ENCODE measurements around the gene TRIP12. TPM values are rescaled to one million over a fixed set of nuclear protein-coding genes. Genes with fewer than 3 reads are reported as not detected.
"Not testable (repeated sequence)": the region's sequence is repeated elsewhere in the genome, so short reads cannot be mapped to it uniquely, and the experiment has no call there.

Gene TRIP12
- total RNA-seq, 1 donor from 2014 or later: 209 TPM

DNA sequence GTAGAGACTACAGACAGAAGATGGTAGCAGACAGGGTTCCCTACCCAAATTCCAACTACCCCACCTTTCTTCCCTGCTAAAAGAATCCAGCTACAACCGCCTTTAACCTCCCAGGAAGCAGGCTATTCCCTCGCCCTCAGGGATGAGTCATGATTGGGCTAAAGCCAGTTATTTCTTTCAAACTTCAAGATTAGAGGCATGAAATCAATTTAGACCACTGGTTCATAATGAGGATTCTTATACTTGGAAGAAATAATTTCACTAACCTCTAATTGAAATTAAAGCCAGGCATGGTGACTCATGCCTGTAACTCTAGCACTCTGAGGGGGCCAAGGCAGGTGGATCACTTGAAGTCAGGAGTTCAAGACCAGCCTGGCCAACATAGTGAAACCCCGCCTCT is 20.0 kb downstream of the TRIP12 start:
- no peaks in the 10 kb centered on the region for H3K9me3 ChIP-seq (ENCODE audit: control insufficient read depth in 3 of 3, low read length in 3 of 3)
- peaks cover 0 to 3% (median 0%) of the 10 kb centered on the region in 3 donors for H3K36me3 ChIP-seq (ENCODE audit: control insufficient read depth in 3 of 3, insufficient read depth in 3 of 3, low read length in 3 of 3)
- no peak overlapping the region for H3K27ac ChIP-seq (ENCODE audit: low read depth, low read length)
- H3K27me3 ChIP-seq (ENCODE audit: control insufficient read depth in 3 of 3, insufficient read depth in 3 of 3, low read length in 3 of 3): no peaks in the 10 kb centered on the region
- H3K4me1 ChIP-seq (ENCODE audit: control insufficient read depth in 3 of 3, insufficient read depth in 3 of 3, low read length in 3 of 3): peaks cover 5 to 14% (median 14%) of the 10 kb centered on the region in 3 donors
- no peak overlapping the region for H3K9ac ChIP-seq (ENCODE audit: low read depth in 1 of 3, low read length in 3 of 3)
- no peak overlapping the region for H3K4me3 ChIP-seq (ENCODE audit: low read length in 3 of 3)

DNA sequence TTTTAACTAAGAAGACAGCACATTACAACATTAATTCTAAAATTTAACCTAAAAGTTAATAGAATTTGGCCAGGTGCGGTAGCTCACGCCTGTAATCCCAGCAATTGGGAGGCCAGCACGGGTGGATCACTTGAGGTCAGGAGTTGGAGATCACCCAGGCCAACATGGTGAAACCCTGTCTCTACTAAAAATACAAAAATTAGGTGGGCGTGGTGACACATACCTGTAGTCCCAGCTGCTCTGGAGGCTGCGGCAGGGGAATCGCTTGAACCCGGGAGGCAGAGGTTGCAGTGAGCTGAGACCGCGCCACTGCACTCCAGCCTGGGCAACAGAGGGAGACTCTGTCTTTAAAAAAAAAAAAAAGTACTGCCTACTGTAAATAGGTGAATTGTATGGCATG is 21.3 kb downstream of the TRIP12 start:
- H3K4me1 ChIP-seq (ENCODE audit: control insufficient read depth in 3 of 3, insufficient read depth in 3 of 3, low read length in 3 of 3): peaks cover 5 to 14% (median 13%) of the 10 kb centered on the region in 3 donors
- H3K27ac ChIP-seq (ENCODE audit: low read depth, low read length); H3K9ac ChIP-seq (ENCODE audit: low read depth in 1 of 3, low read length in 3 of 3); H3K4me3 ChIP-seq (ENCODE audit: low read length in 3 of 3); H3K9me3 ChIP-seq (ENCODE audit: control insufficient read depth in 3 of 3, low read length in 3 of 3); H3K36me3 ChIP-seq (ENCODE audit: control insufficient read depth in 3 of 3, insufficient read depth in 3 of 3, low read length in 3 of 3); H3K27me3 ChIP-seq (ENCODE audit: control insufficient read depth in 3 of 3, insufficient read depth in 3 of 3, low read length in 3 of 3): not testable (repeated sequence)

DNA sequence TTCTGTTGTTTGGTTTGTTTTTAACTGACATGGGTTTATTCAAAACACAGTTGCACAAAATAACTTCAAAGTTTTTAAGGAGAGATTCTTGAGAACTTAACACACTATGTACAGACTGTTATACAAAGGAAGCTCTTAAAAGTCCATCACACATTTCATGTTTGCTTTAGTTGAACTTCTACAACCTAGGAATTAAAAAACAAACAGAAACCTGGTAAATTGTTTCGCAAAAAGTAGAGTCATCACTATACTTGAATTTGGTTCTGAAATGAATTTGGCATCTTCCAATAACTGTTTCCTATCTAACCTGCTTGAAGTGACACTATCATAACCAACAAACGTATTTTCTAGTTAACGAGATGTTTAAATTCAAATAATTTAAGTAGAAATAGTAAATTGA is 21.8 kb downstream of the TRIP12 start:
- Histone ChIP-seq H3K27ac (ENCODE audit: low read depth, low read length) (no peak overlapping the region), H3K4me1 (ENCODE audit: control insufficient read depth in 3 of 3, insufficient read depth in 3 of 3, low read length in 3 of 3) (peaks cover 5 to 14% (median 12%) of the 10 kb centered on the region in 3 donors), H3K4me3 (ENCODE audit: low read length in 3 of 3) (no peak overlapping the region), H3K36me3 (ENCODE audit: control insufficient read depth in 3 of 3, insufficient read depth in 3 of 3, low read length in 3 of 3) (peaks cover 0 to 3% (median 0%) of the 10 kb centered on the region in 3 donors), H3K9ac (ENCODE audit: low read depth in 1 of 3, low read length in 3 of 3) (no peak overlapping the region), H3K27me3 (ENCODE audit: control insufficient read depth in 3 of 3, insufficient read depth in 3 of 3, low read length in 3 of 3) (no peaks in the 10 kb centered on the region), H3K9me3 (ENCODE audit: control insufficient read depth in 3 of 3, low read length in 3 of 3) (no peaks in the 10 kb centered on the region)

DNA sequence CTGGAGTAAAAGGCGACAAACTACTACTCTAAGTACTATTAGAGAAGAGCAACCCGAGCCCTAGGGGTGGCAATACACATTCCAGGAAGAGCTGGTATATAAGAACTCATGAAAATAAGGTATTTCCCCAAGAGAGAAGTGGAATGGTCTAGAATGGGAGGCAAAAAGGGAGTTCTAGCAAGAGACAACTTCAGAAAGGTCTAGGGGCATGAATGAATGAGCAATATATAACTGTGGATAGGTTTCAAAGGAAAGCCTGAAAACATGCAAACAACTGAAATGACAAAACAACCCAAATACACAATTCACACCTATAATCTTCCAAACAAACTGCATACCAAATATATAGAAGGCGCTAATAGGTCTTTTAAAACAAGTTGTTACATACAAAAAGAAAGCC is 22.2 kb downstream of the TRIP12 start:
- Histone ChIP-seq H3K27ac (ENCODE audit: low read depth, low read length) (no peak overlapping the region), H3K9ac (ENCODE audit: low read depth in 1 of 3, low read length in 3 of 3) (no peak overlapping the region), H3K27me3 (ENCODE audit: control insufficient read depth in 3 of 3, insufficient read depth in 3 of 3, low read length in 3 of 3) (no peaks in the 10 kb centered on the region), H3K36me3 (ENCODE audit: control insufficient read depth in 3 of 3, insufficient read depth in 3 of 3, low read length in 3 of 3) (peaks cover 0 to 3% (median 0%) of the 10 kb centered on the region in 3 donors), H3K9me3 (ENCODE audit: control insufficient read depth in 3 of 3, low read length in 3 of 3) (no peaks in the 10 kb centered on the region), H3K4me3 (ENCODE audit: low read length in 3 of 3) (no peak overlapping the region), H3K4me1 (ENCODE audit: control insufficient read depth in 3 of 3, insufficient read depth in 3 of 3, low read length in 3 of 3) (peaks cover 9 to 16% (median 14%) of the 10 kb centered on the region in 3 donors)

DNA sequence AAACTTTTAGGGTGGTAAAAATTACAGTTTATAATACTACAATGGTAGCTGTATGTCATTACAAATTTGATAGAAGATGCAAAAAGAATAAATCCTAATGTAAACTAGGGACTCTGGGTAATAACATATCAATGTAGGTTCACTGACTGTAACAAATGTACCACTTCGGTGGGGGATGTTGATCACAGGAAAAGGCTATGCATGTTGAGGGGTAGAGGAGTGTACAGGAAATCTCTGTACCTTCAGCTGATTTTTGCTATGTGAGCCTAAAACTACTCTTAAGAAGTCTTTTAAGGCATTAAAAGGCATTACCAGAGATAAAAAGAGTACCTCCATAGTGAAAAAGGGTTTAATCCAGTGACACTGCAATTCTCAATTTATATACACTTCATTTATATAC is 25.0 kb downstream of the TRIP12 start:
- Histone ChIP-seq H3K9ac (ENCODE audit: low read depth in 1 of 3, low read length in 3 of 3) (no peak overlapping the region), H3K4me3 (ENCODE audit: low read length in 3 of 3) (no peak overlapping the region), H3K4me1 (ENCODE audit: control insufficient read depth in 3 of 3, insufficient read depth in 3 of 3, low read length in 3 of 3) (peaks cover 4 to 17% (median 11%) of the 10 kb centered on the region in 3 donors), H3K36me3 (ENCODE audit: control insufficient read depth in 3 of 3, insufficient read depth in 3 of 3, low read length in 3 of 3) (no peaks in the 10 kb centered on the region), H3K27ac (ENCODE audit: low read depth, low read length) (no peak overlapping the region), H3K9me3 (ENCODE audit: control insufficient read depth in 3 of 3, low read length in 3 of 3) (no peaks in the 10 kb centered on the region), H3K27me3 (ENCODE audit: control insufficient read depth in 3 of 3, insufficient read depth in 3 of 3, low read length in 3 of 3) (no peaks in the 10 kb centered on the region)

DNA sequence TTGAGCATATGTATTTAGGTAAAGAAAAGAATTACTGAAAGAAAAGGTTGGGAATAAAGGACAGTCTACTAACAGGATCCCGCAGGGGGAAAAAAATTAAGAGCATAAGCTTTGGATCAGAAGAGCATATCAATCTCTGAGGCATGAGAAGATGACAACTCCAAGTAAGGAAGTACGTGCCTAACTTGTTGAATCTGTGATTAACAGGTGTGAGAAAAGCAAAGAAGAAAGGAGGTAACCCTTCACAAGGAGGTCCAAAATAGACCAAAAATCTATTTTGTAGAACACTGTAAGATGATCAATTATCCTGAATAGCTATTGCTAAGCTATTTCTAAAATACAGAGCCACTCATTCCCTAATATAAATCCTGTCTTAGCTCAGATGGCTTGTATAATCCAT is 32.8 kb downstream of the TRIP12 start:
- Histone ChIP-seq H3K27ac (ENCODE audit: low read depth, low read length) (no peak overlapping the region), H3K36me3 (ENCODE audit: control insufficient read depth in 3 of 3, insufficient read depth in 3 of 3, low read length in 3 of 3) (no peaks in the 10 kb centered on the region), H3K9ac (ENCODE audit: low read depth in 1 of 3, low read length in 3 of 3) (no peak overlapping the region), H3K9me3 (ENCODE audit: control insufficient read depth in 3 of 3, low read length in 3 of 3) (no peaks in the 10 kb centered on the region), H3K4me3 (ENCODE audit: low read length in 3 of 3) (no peak overlapping the region), H3K4me1 (ENCODE audit: control insufficient read depth in 3 of 3, insufficient read depth in 3 of 3, low read length in 3 of 3) (peaks cover 2 to 21% (median 11%) of the 10 kb centered on the region in 3 donors), H3K27me3 (ENCODE audit: control insufficient read depth in 3 of 3, insufficient read depth in 3 of 3, low read length in 3 of 3) (no peaks in the 10 kb centered on the region)

DNA sequence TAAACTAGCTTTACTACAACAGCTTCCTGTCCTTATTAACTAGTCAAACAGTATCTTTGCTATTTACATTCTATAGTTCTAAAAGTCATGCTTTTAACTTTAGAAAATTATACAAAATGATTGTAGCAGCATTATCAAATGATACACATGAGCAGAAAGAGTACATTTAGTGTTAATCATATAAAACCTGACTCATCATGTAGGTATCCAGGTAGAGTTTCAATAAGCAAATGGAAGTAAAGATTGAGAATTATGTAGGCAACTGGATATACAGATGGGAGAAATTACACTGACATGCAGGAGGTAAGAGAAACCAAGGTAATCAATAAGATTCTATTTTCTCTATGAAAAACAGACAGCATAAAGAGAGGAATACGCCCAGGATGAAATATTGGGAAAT is 33.8 kb downstream of the TRIP12 start:
- no peaks in the 10 kb centered on the region for H3K27me3 ChIP-seq (ENCODE audit: control insufficient read depth in 3 of 3, insufficient read depth in 3 of 3, low read length in 3 of 3)
- H3K4me3 ChIP-seq (ENCODE audit: low read length in 3 of 3): no peak overlapping the region
- H3K36me3 ChIP-seq (ENCODE audit: control insufficient read depth in 3 of 3, insufficient read depth in 3 of 3, low read length in 3 of 3): no peaks in the 10 kb centered on the region
- no peak overlapping the region for H3K27ac ChIP-seq (ENCODE audit: low read depth, low read length)
- peaks cover 2 to 16% (median 11%) of the 10 kb centered on the region in 3 donors for H3K4me1 ChIP-seq (ENCODE audit: control insufficient read depth in 3 of 3, insufficient read depth in 3 of 3, low read length in 3 of 3)
- no peaks in the 10 kb centered on the region for H3K9me3 ChIP-seq (ENCODE audit: control insufficient read depth in 3 of 3, low read length in 3 of 3)
- H3K9ac ChIP-seq (ENCODE audit: low read depth in 1 of 3, low read length in 3 of 3): no peak overlapping the region

DNA sequence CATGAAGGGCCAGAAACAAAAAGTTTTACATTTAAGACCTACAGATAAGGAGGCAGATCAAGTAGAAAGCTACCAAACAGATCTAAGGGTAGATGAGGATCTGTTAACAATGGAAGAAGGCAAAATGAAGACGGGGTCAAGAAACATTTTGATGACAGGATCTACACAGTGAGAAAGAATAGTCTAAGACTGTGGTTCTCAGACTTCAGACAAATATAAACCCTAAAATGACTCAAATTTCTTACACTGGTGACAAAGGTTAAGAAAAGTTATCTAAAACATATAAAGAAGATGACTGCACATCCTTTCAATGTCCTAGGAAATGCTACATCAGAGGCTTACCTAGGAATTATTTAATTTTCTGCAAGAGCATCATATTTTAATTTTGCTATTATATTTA is 34.4 kb downstream of the TRIP12 start:
- H3K27me3 ChIP-seq (ENCODE audit: control insufficient read depth in 3 of 3, insufficient read depth in 3 of 3, low read length in 3 of 3): no peaks in the 10 kb centered on the region
- no peak overlapping the region for H3K27ac ChIP-seq (ENCODE audit: low read depth, low read length)
- no peak overlapping the region for H3K4me3 ChIP-seq (ENCODE audit: low read length in 3 of 3)
- H3K9ac ChIP-seq (ENCODE audit: low read depth in 1 of 3, low read length in 3 of 3): no peak overlapping the region
- H3K9me3 ChIP-seq (ENCODE audit: control insufficient read depth in 3 of 3, low read length in 3 of 3): no peaks in the 10 kb centered on the region
- H3K36me3 ChIP-seq (ENCODE audit: control insufficient read depth in 3 of 3, insufficient read depth in 3 of 3, low read length in 3 of 3): no peaks in the 10 kb centered on the region
- peaks cover 2 to 16% (median 11%) of the 10 kb centered on the region in 3 donors for H3K4me1 ChIP-seq (ENCODE audit: control insufficient read depth in 3 of 3, insufficient read depth in 3 of 3, low read length in 3 of 3)

DNA sequence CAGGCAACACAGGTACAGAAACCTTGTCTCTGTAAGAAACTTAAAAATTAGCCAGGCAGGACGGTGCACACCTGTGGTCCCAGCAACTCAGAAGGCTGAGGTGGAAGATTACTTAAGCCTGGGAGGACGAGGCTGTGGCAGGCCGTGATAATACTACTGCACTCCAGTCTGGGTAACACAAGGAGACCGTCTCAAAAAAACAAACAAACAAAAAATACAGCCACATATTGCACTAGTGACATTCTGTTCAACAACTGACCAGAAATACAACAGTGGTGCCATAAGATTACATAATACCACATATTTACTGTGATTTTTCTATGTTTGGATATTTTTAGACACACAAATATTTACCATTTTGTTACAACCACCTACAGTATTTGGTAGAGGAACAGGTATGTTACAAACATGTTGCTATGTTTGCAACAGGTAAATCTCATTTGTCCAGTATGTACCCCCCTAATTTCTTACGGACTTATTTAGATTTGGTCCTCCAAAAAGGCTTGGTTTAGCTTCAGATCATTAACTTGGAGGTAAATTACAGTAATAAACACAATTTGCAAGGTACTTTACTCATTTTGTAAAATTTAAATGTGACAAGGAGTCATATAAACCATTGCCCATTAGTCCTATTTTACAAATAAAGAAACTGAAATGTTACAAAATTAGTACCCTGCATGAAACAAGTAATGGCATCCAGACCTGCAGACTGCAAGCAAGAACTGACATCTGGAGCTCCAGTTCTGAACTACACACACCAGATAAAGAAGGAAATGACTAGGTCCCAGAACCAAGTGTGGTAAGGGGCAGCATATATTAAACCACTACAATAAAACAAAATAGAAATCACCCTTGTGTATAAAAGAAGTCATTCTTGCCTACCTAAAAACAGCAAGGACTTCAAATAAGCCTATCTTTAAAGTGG is 36.8 kb downstream of the TRIP12 start:
- peaks cover 2 to 16% (median 11%) of the 10 kb centered on the region in 3 donors for H3K4me1 ChIP-seq (ENCODE audit: control insufficient read depth in 3 of 3, insufficient read depth in 3 of 3, low read length in 3 of 3)
- no peak overlapping the region for H3K9ac ChIP-seq (ENCODE audit: low read depth in 1 of 3, low read length in 3 of 3)
- no peaks in the 10 kb centered on the region for H3K27me3 ChIP-seq (ENCODE audit: control insufficient read depth in 3 of 3, insufficient read depth in 3 of 3, low read length in 3 of 3)
- no peaks in the 10 kb centered on the region for H3K9me3 ChIP-seq (ENCODE audit: control insufficient read depth in 3 of 3, low read length in 3 of 3)
- H3K27ac ChIP-seq (ENCODE audit: low read depth, low read length): no peak overlapping the region
- no peak overlapping the region for H3K4me3 ChIP-seq (ENCODE audit: low read length in 3 of 3)
- H3K36me3 ChIP-seq (ENCODE audit: control insufficient read depth in 3 of 3, insufficient read depth in 3 of 3, low read length in 3 of 3): peaks cover 0 to 3% (median 0%) of the 10 kb centered on the region in 3 donors

DNA sequence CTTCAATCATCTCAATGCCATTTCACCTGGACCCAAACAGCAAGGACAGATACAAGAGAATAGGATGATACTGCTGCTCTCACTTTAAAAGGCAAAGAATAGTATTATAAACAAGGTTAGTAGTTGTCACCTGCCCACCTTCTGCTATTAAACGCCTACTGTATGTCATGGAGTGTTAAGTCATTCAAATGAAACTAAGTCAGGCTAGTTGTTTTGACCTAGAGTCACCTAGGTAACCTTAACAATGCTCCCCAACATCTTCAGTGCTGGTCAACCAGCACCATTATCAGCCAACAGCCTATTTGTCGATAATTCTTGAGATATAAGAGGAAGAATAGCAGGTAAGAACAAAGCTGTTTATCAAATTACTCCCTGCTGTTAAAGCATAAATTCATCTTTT is 39.2 kb downstream of the TRIP12 start:
- no peak overlapping the region for H3K27ac ChIP-seq (ENCODE audit: low read depth, low read length)
- H3K9ac ChIP-seq (ENCODE audit: low read depth in 1 of 3, low read length in 3 of 3): no peak overlapping the region
- no peaks in the 10 kb centered on the region for H3K27me3 ChIP-seq (ENCODE audit: control insufficient read depth in 3 of 3, insufficient read depth in 3 of 3, low read length in 3 of 3)
- peaks cover 3 to 16% (median 9%) of the 10 kb centered on the region in 3 donors for H3K36me3 ChIP-seq (ENCODE audit: control insufficient read depth in 3 of 3, insufficient read depth in 3 of 3, low read length in 3 of 3)
- no peak overlapping the region for H3K4me3 ChIP-seq (ENCODE audit: low read length in 3 of 3)
- peaks cover 2 to 16% (median 9%) of the 10 kb centered on the region in 3 donors for H3K4me1 ChIP-seq (ENCODE audit: control insufficient read depth in 3 of 3, insufficient read depth in 3 of 3, low read length in 3 of 3)
- H3K9me3 ChIP-seq (ENCODE audit: control insufficient read depth in 3 of 3, low read length in 3 of 3): no peaks in the 10 kb centered on the region
